ENCODE results near the gene LDHAL6B. TPM values are rescaled to one million over a fixed set of nuclear protein-coding genes. Genes with fewer than 3 reads are reported as not detected.

The LDHAL6B gene
- total and polyA plus RNA-seq, 2 donors from 2014 or later: not detected

GRCh38 chr15:59174151-59174834 lies 32.4 kb upstream of the LDHAL6B start:
- Histone ChIP-seq H3K4me1 (ENCODE audit: control insufficient read depth in 2 of 3, insufficient read depth in 2 of 3, low read depth in 1 of 3, low read length in 3 of 3) (peaks cover 0 to 9% (median 8%) of the 10 kb centered on the region in 3 donors), H3K4me3 (ENCODE audit: low read length in 3 of 3) (no peak overlapping the region), H3K9ac (ENCODE audit: low read length in 3 of 3) (no peak overlapping the region), H3K9me3 (ENCODE audit: control insufficient read depth in 2 of 3, insufficient read depth in 1 of 3, low read length in 3 of 3) (no peaks in the 10 kb centered on the region), H3K27ac (ENCODE audit: low read depth in 2 of 2, low read length in 2 of 2) (no peak overlapping the region), H3K27me3 (ENCODE audit: control insufficient read depth, insufficient read depth, low read length) (no peaks in the 10 kb centered on the region), H3K36me3 (ENCODE audit: control insufficient read depth in 2 of 3, insufficient read depth in 3 of 3, low read length in 3 of 3) (peaks cover 0 to 11% (median 11%) of the 10 kb centered on the region in 3 donors)
- TF ChIP-seq CTCF (IDR thresholded peaks at IDR 0.05; ENCODE audit: borderline replicate concordance, extremely low read depth, insufficient read depth): no peak
- FAIRE-seq (no peak), DNase-seq (no peak)
- intact Hi-C loops (cut with DNase I): no loop called here

GRCh38 chr15:59174835-59175831 lies 31.5 kb upstream of the LDHAL6B start:
- Histone ChIP-seq H3K9ac (ENCODE audit: low read length in 3 of 3) (no peak overlapping the region), H3K27ac (ENCODE audit: low read depth in 2 of 2, low read length in 2 of 2) (no peak overlapping the region), H3K4me3 (ENCODE audit: low read length in 3 of 3) (no peak overlapping the region), H3K36me3 (ENCODE audit: control insufficient read depth in 2 of 3, insufficient read depth in 3 of 3, low read length in 3 of 3) (peaks cover 0 to 11% (median 11%) of the 10 kb centered on the region in 3 donors), H3K9me3 (ENCODE audit: control insufficient read depth in 2 of 3, insufficient read depth in 1 of 3, low read length in 3 of 3) (no peaks in the 10 kb centered on the region), H3K27me3 (ENCODE audit: control insufficient read depth, insufficient read depth, low read length) (no peaks in the 10 kb centered on the region), H3K4me1 (ENCODE audit: control insufficient read depth in 2 of 3, insufficient read depth in 2 of 3, low read depth in 1 of 3, low read length in 3 of 3) (peaks cover 0 to 8% (median 5%) of the 10 kb centered on the region in 3 donors)
- FAIRE-seq (no peak), DNase-seq (peak in 4 of 5 donors; percentile 56 to 76 (median 64))
- intact Hi-C loops (cut with DNase I): no loop called here
- TF ChIP-seq CTCF (IDR thresholded peaks at IDR 0.05; ENCODE audit: borderline replicate concordance, extremely low read depth, insufficient read depth): peak; percentile 49

- H3K9me3 ChIP-seq (ENCODE audit: control insufficient read depth in 2 of 3, insufficient read depth in 1 of 3, low read length in 3 of 3): peaks cover 0 to 2% (median 0%) of the 10 kb centered on the region in 3 donors
- H3K27me3 ChIP-seq (ENCODE audit: control insufficient read depth, insufficient read depth, low read length): no peaks in the 10 kb centered on the region
- FAIRE-seq (no peak), DNase-seq (no peak)
- TF ChIP-seq CTCF (IDR thresholded peaks at IDR 0.05; ENCODE audit: borderline replicate concordance, extremely low read depth, insufficient read depth): no peak
- H3K4me3 ChIP-seq (ENCODE audit: low read length in 3 of 3): no peak overlapping the region
- H3K27ac ChIP-seq (ENCODE audit: low read depth in 2 of 2, low read length in 2 of 2): no peak overlapping the region
- intact Hi-C loops (cut with DNase I): no loop called here
- H3K9ac ChIP-seq (ENCODE audit: low read length in 3 of 3): no peak overlapping the region
- H3K4me1 ChIP-seq (ENCODE audit: control insufficient read depth in 2 of 3, insufficient read depth in 2 of 3, low read depth in 1 of 3, low read length in 3 of 3): peaks cover 0 to 3% (median 0%) of the 10 kb centered on the region in 3 donors
- peaks cover 0 to 8% (median 7%) of the 10 kb centered on the region in 3 donors for H3K36me3 ChIP-seq (ENCODE audit: control insufficient read depth in 2 of 3, insufficient read depth in 3 of 3, low read length in 3 of 3)
Measured at GRCh38 chr15:59176653-59177316, 29.9 kb upstream of the LDHAL6B start.
